Loucy (cell line): ENCODE results near the gene CNTN1.

Source experiments
- CTCF ChIP-seq: fragments of 200-600 bp; sonication (generic); conservative IDR thresholded peaks from 2 replicates; pipeline ENCODE4 v1.5.1; 2014; ENCODE audit warnings: mild to moderate bottlenecking, antibody characterized with exemption, low read length
- EZH2phosphoT487 ChIP-seq: fragments of 200-600 bp; IDR thresholded peaks from 2 replicates; pipeline ENCODE4 v1.6.1; 2018; ENCODE audit warnings: antibody characterized with exemption, mild to moderate bottlenecking, moderate library complexity, borderline replicate concordance

GRCh38 chr12:40645361-40645760 lies 46.9 kb upstream of the CNTN1 start:
- TF ChIP-seq CTCF (no peak), EZH2phosphoT487 (no peak)
